GM19035 (cell line): ENCODE results near the gene EMP2.

Experiments
- ATAC-seq: cut with Tn5 transposase; IDR thresholded peaks from one replicate; pipeline ENCODE4 v1.9.1; 2021; ENCODE audit not compliant: unreplicated experiment

EMP2 gene

GRCh38 chr16:10493276-10493675, 87.1 kb downstream of the EMP2 start:
- no peak for ATAC-seq

DNA sequence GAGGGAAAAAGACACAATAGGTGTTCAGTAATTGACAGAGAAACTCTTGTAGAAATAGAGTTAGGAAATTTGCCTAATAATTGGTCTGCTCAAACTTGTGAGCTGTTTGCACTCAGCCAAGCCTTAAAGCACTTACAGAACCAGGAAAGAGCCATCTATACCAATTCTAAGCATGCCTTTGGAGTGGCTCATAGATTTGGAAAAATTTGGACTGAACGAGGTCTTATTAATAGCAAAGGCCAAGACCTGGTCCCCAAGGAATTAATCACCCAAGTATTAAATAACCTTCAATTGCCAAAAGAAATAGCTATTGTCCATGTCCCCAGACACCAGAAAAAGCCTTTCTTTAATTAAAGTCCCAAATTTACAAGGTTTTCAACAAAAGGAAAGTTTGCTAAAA, 90.3 kb downstream of the EMP2 start:
- ATAC-seq, result no peak

GRCh38 chr16:10485698-10486382, 94.6 kb downstream of the EMP2 start:
- ATAC-seq, result no peak

DNA sequence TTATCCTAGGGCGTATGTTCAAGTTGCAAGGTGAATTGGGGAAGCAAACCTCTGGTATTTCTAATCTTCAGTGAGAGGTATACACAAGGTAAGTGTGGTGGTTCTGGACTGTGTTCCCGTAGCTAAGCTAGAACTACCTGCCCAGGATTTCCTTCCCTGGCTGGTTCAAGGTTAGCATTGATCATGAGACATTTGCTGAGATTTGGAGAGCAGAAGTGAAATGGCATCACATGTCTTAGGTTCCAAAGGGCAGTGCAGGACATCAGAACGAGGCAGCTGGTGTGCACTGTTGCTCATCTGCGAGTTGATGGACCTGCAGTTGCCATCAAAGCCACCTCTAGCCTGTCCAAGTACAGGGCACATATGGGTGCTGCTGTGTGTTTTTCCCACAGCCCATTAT, 95.2 kb downstream of the EMP2 start:
- no peak for ATAC-seq

- ATAC-seq, result no peak
Measured at GRCh38 chr16:10480151-10480550, 100.2 kb downstream of the EMP2 start.
